ENCODE results near the gene CNTNAP5. TPM values are rescaled to one million over a fixed set of nuclear protein-coding genes. Genes with fewer than 3 reads are reported as not detected.

CNTNAP5 gene
- total and polyA plus RNA-seq, 12 donors, result 0.08 to 4.9 (median 0.96) TPM; not detected in 5

DNA sequence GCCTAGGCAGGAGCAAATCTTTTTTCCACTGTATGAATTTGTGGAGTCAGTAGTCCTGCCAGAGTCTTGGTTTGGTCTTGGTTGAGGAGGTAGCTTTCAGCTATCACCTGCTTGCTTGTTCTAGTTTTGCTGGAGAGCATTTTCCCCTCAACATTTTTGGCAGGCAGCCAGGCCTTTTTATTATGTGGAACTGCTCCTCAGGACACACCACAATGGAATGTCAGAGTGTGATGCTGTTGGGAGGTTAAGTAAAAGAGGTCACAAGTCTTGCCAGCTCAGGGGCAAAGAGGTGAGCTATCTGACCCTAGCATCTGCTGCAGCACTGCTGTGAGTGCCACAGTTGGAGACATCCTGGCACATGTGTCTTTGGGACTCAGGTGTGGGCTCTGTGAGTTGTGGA, 258.0 kb downstream of the CNTNAP5 start:
- Histone ChIP-seq H3K36me3 (replicated peaks in 1 of 2) (no peaks in the 10 kb centered on the region), H3K9me3 (replicated peaks in 1 of 3) (no peaks in the 10 kb centered on the region), H3K27me3 (no peaks in the 10 kb centered on the region), H3K27ac (no peak overlapping the region), H3K4me3 (no peak overlapping the region), H3K4me1 (replicated peaks in 1 of 2) (no peaks in the 10 kb centered on the region)
- DNase-seq, result peak in 2 of 7 donors; percentile 7 to 21
- intact Hi-C loops (cut with DNase I), result no loop called here
- no peak for TF ChIP-seq POLR2A (IDR thresholded peaks at IDR 0.05)
- TF ChIP-seq, protein P1, sequence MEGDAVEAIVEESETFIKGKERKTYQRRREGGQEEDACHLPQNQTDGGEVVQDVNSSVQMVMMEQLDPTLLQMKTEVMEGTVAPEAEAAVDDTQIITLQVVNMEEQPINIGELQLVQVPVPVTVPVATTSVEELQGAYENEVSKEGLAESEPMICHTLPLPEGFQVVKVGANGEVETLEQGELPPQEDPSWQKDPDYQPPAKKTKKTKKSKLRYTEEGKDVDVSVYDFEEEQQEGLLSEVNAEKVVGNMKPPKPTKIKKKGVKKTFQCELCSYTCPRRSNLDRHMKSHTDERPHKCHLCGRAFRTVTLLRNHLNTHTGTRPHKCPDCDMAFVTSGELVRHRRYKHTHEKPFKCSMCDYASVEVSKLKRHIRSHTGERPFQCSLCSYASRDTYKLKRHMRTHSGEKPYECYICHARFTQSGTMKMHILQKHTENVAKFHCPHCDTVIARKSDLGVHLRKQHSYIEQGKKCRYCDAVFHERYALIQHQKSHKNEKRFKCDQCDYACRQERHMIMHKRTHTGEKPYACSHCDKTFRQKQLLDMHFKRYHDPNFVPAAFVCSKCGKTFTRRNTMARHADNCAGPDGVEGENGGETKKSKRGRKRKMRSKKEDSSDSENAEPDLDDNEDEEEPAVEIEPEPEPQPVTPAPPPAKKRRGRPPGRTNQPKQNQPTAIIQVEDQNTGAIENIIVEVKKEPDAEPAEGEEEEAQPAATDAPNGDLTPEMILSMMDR (IDR thresholded peaks at IDR 0.05), result no peak

DNA sequence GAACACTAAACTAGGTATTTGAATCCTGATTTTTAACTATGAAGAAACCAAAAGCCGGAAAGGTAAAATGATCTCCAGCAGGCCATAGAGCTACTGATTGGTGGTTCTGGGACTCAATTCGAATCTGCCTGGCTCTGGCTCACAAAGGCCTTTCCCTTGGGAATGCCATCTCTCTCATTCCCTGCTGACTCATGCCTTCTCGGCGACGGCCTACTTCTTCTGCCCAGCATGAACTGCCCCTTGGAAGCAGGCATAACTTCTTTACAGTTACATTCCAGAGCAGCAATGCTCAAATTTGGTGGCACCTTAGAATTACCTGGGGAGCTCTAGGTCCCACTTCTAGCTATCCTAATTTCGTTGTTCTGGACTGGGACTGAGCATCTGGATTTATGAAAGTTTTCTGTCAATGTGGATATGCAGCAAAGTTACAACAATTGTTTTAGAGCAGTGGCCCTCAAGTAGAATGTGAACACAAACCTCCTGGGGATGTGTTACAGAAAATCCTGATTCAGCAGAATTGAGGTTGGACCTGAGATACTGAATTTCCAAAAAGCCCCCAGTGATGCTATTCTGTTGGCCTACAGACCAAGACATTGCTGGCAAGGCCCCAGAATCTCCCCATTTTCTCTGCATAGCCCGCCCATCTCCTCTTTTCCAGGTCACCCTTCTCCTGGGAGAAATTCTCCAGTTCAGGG, 261.1 kb downstream of the CNTNAP5 start:
- no peak overlapping the region for H3K27ac ChIP-seq
- intact Hi-C loops (cut with DNase I), result no loop called here
- TF ChIP-seq POLR2A (IDR thresholded peaks at IDR 0.05), result no peak
- TF ChIP-seq, protein P1 (IDR thresholded peaks at IDR 0.05), result no peak
- H3K9me3 ChIP-seq (replicated peaks in 1 of 3), result no peaks in the 10 kb centered on the region
- DNase-seq, result no peak
- H3K4me3 ChIP-seq, result no peak overlapping the region
- no peaks in the 10 kb centered on the region for H3K27me3 ChIP-seq
- no peaks in the 10 kb centered on the region for H3K4me1 ChIP-seq (replicated peaks in 1 of 2)
- WGBS, 4 donors, result 73 to 77% (median 76%) methylated on average over 7 of the region's 7 CpGs
- no peaks in the 10 kb centered on the region for H3K36me3 ChIP-seq (replicated peaks in 1 of 2)

DNA sequence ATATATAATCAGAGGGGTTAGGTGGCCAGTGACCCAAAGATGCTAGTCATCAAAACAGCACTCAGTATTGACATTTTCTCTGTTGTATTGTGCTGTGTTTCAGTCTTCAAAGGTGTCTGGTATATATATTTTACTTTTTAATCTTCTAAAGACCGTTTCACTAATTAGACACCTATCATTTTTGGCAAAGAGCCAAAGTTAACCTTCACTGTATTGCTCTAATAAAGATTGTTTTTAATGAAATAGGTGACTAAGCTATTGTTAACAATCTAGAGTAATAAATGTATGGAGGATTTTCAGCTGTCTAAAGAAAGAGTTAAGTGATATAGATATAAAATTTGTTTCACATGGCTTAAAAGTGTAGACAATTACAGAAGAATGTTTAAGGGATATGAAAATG, 264.0 kb downstream of the CNTNAP5 start:
- 56 to 62% (median 61%) methylated on average over 1 of the region's 1 CpG for WGBS, 4 donors
- no peaks in the 10 kb centered on the region for H3K4me1 ChIP-seq (replicated peaks in 1 of 2)

DNA sequence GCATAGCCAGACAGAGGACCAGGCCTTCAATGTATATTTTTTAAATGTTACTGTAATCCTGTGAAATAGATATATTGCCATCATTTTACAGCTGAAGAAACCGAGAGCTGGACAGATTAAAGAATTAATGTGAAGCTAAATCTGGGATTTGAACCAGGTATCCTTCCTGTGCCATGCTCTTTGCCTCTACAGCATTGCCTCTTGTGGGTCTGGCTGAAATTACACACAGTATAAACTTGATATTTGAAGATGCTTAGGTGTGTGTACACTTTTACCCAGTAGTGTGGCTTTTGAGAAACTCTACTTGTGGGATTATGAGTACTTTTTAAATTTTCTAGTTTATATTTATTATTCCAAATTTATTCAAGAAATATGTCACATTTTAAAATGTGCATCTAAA, 264.5 kb downstream of the CNTNAP5 start:
- H3K27me3 ChIP-seq, result no peaks in the 10 kb centered on the region
- no peak overlapping the region for H3K4me3 ChIP-seq
- intact Hi-C loops (cut with DNase I), result no loop called here
- no peaks in the 10 kb centered on the region for H3K9me3 ChIP-seq (replicated peaks in 1 of 3)
- TF ChIP-seq, protein P1 (IDR thresholded peaks at IDR 0.05), result no peak
- no peak for TF ChIP-seq POLR2A (IDR thresholded peaks at IDR 0.05)
- no peaks in the 10 kb centered on the region for H3K4me1 ChIP-seq (replicated peaks in 1 of 2)
- no peak for DNase-seq
- 48 to 62% (median 54%) methylated on average over 1 of the region's 1 CpG for WGBS, 4 donors
- no peaks in the 10 kb centered on the region for H3K36me3 ChIP-seq (replicated peaks in 1 of 2)
- H3K27ac ChIP-seq, result no peak overlapping the region

More for the DNA sequence above, 264.0 kb downstream of the CNTNAP5 start:
- Histone ChIP-seq H3K27ac (no peak overlapping the region), H3K36me3 (replicated peaks in 1 of 2) (no peaks in the 10 kb centered on the region), H3K4me3 (no peak overlapping the region), H3K27me3 (no peaks in the 10 kb centered on the region), H3K9me3 (replicated peaks in 1 of 3) (no peaks in the 10 kb centered on the region)
- DNase-seq, result no peak
- no peak for TF ChIP-seq POLR2A (IDR thresholded peaks at IDR 0.05)
- TF ChIP-seq, protein P1 (IDR thresholded peaks at IDR 0.05), result no peak
- intact Hi-C loops (cut with DNase I), result no loop called here
